Measurements from ENCODE around the gene SMCO4.

The SMCO4 gene

DNA sequence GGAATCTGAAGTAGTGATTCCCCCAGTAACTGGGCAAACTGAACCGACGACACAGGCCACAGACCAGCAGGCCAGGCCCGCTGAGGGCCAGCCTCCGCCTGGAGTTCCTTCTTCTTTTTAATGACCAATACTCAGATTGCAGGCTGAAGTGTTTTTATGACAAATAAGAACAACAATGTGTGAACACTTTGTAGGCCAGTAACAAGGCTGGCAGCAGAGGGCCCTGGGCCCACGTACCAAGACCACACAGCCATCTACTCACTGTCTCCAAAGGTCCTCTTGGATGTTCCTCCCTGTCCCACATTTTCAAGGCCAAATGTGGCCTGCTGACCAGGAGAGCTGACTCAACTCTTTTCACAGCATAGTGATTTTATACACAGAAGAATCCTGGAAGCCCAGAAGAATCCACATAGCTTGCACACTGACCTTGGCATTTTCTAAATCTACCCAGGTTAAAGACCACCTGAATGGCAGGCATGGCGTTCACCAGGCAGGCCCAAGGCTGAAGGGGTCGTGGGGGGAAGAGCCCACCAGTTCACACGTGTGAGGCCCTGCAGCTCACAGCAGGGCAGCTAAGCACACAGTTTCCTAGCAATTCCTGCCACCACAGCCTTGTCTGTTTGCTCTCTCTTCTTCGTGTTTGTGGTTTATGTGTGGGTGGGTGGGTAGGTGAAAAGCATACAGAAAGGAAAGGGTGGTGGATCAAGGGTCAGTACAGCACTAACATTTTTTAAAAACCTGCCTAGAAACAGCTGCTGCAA is 13.3 kb downstream of the SMCO4 start:
- DNase-seq (ENCODE audit: low read depth) = peak; percentile 28
- no peak overlapping the region for H3K4me3 ChIP-seq (ENCODE audit: low read length)
- TF ChIP-seq CTCF (conservative IDR thresholded peaks at IDR 0.05; ENCODE audit: low read length) = no peak

DNA sequence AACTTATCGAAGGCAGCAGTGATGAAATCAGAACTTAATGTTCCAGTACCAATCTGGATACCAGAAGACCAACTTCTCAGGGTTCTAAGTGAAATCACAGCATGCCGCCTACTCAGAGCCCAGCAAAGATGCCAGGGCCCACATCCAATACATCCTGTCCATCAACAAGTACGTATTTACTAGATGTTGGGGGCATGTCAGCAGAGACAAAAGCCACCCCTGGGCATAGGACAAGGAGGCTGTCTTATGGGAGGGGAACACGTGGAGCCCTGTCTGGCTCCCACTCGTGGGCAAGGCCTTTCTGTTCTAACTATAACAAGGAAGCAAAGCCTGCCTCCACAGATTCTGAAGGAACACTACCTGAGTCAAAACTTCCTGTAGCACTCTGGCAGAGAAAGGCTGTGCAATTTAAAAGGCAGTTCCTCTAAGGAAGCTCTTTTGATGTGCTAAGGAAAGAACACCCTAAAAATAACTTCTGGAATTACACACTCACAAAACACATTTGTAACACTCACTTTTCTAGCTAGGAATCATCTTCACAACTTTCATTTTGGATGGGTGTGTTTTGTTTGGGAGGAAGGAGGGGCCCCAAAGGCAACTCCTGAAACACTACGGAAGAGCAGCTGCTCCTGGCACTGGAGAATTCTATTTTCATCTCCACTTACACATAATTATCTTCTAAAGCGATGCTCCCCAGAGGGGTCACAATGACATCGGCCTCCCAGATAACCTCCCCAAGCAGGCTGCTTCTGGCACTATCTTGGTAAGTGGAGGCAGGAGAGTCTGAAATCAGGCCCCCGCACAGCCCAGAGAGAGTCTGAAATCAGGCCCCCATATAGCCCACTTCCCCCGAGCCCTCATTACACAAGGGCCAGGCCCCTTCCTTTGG is 14.2 kb downstream of the SMCO4 start:
- no peak overlapping the region for H3K4me3 ChIP-seq (ENCODE audit: low read length)
- no peak for DNase-seq (ENCODE audit: low read depth)
- no peak for TF ChIP-seq CTCF (conservative IDR thresholded peaks at IDR 0.05; ENCODE audit: low read length)

DNA sequence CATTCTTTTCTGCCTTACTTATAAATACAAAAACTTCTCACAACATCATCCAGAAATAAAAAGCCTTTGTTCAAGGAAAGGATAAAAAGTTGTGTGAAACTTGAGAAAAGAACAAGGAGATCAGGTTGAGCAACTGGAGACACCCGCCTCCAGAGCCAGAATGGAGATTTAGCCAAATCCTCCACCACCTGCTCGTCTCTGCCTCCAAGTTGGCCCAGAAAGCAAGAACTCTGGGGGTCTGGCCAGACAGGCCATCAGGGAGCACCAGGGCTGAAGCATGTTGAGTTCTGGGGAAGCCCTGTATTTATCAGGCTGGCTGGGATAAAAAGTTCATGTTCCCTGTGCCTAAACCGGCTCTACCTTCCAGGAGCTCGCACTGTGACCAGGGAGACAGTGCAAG is 14.9 kb downstream of the SMCO4 start:
- TF ChIP-seq CTCF (conservative IDR thresholded peaks at IDR 0.05; ENCODE audit: low read length) = no peak
- H3K4me3 ChIP-seq (ENCODE audit: low read length) = no peak overlapping the region

DNA sequence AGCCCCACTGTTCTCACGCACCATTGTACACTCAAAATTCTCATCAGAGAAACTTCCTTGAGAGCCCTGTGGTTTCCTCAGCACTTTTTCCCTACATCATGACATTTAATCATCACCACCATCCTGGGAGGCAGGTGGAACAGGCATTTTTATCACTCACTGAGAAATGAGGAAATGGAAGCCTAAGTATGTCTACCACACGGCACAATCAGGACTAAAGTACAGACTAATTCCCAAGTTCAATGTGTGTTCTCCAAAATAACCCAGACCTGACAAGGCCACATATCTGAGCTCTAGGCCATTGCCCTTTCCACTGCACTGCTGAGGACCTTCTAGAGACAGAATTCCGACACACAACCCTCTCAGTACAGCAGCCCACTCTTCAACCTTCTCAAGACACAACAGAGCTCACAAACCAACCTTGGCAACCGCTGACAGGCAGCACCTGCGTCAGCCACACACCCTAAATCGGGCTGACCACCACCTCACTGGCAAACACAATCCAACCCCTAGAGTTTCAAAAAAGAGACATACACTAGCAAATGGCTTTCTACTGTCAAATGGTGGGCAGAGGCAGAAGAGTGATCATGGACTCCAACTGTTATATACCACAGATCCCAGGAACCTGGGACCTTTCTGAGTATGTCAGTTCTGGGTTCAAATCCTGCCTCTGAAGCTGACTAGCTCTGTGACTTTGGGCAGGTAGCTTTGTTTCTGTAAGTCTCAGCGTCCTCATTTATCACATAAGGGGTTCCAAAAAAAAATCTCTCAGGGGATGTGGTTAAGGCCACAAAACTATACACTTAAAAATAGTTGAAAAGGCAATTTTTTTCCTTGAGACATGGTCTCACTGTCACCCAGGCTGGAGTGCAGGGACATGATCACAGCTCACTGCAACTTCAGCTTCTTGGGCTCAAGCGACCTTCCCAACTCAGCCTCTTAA is 16.3 kb downstream of the SMCO4 start:
- no peak overlapping the region for H3K4me3 ChIP-seq (ENCODE audit: low read length)

More for the DNA sequence above, 14.9 kb downstream of the SMCO4 start:
- DNase-seq (ENCODE audit: low read depth) = no peak

DNA sequence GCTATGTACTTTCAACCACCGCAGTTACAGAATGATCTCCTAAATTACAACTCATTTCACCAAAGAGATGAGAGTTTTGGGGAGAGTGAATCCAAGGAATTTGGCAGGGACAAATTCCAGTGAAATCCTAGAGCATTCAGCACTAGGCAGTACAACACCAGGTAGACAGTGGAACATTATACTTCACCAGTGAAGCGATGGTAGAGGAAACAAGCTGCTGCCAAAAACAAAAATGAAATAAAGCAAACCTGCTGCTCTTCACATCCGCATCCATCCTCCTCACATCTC is 16.9 kb downstream of the SMCO4 start:
- H3K4me3 ChIP-seq (ENCODE audit: low read length) = no peak overlapping the region
- TF ChIP-seq CTCF (conservative IDR thresholded peaks at IDR 0.05; ENCODE audit: low read length) = no peak
- DNase-seq (ENCODE audit: low read depth) = no peak

More for the DNA sequence above, 16.3 kb downstream of the SMCO4 start:
- no peak for TF ChIP-seq CTCF (conservative IDR thresholded peaks at IDR 0.05; ENCODE audit: low read length)
- DNase-seq (ENCODE audit: low read depth) = no peak

GRCh38 chr11:93525601-93526345 is 17.4 kb downstream of the SMCO4 start:
- DNase-seq (ENCODE audit: low read depth) = peak; percentile 51
- TF ChIP-seq CTCF (conservative IDR thresholded peaks at IDR 0.05; ENCODE audit: low read length) = no peak
- H3K4me3 ChIP-seq (ENCODE audit: low read length) = no peak overlapping the region

Measured in AG10803 (cell line).